GM21786 (cell line): ENCODE measurements around the gene PCDHGA6.

ENCODE experiments used
- ATAC-seq: cut with Tn5 transposase; IDR thresholded peaks from one replicate; pipeline ENCODE4 v1.9.1; 2021; ENCODE audit not compliant: unreplicated experiment

PCDHGA6 gene

DNA sequence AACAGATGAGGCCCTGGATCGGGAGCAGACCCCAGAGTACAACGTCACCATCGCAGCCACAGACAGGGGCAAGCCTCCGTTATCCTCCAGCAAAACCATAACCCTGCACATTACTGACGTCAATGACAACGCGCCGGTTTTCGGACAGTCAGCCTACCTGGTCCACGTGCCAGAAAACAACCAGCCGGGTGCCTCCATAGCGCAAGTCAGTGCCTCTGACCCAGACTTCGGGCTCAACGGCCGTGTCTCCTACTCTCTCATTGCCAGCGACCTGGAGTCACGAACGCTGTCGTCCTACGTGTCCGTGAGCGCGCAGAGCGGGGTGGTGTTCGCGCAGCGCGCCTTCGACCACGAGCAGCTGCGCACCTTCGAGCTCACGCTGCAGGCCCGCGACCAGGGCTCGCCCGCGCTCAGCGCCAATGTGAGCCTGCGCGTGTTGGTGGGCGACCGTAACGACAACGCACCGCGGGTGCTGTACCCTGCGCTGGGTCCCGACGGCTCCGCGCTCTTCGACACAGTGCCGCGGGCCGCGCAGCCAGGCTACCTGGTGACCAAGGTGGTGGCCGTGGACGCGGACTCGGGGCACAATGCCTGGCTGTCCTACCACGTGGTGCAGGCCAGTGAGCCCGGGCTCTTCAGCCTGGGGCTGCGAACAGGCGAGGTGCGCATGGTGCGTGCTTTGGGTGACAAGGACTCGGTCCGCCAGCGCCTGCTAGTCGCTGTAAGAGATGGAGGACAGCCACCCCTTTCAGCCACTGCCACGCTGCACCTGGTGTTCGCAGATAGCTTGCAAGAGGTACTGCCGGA, 45.6 kb downstream of the PCDHGA6 start:
- no peak for ATAC-seq

DNA sequence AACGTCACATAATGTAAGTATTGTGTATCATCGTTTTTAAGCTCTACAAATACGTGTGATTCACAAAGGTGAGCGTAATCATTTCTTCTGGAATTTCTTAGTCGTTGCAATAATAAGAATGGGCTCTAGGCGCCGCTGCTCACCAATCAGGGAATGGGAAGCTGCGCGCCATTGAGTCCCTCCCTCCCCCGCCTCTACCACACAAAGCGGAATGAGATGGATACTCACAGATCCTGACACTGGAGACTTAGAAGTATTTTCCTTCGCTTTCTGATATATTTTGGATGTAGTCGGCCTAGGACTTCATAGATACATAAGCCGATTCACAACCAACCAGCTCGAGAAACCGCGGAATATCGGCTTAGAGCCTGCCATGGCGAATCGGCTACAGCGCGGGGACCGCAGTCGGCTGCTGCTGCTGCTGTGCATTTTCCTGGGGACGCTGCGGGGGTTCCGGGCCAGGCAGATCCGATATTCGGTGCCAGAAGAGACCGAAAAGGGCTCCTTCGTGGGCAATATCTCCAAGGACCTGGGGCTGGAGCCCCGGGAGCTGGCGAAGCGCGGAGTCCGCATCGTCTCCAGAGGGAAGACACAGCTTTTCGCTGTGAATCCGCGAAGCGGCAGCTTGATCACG, 47.3 kb downstream of the PCDHGA6 start, which contains the start of gene PCDHGA11:
TSS of gene PCDHGA11 (plus strand) at position 197 of the 634 bp plus-strand sequence. CDS start at position 374, 177 bp downstream.
- peak; percentile 46 for ATAC-seq

DNA sequence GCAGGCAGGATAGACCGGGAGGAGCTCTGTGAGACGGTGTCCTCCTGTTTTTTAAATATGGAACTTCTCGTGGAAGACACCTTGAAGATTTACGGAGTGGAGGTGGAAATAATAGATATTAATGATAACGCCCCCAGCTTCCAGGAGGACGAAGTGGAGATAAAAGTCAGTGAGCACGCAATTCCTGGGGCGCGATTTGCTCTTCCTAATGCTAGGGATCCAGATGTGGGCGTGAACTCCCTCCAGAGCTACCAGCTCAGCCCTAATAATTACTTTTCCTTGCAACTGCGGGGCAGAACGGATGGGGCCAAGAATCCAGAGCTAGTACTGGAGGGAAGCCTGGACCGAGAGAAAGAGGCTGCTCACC, 47.8 kb downstream of the PCDHGA6 start:
- ATAC-seq: no peak

DNA sequence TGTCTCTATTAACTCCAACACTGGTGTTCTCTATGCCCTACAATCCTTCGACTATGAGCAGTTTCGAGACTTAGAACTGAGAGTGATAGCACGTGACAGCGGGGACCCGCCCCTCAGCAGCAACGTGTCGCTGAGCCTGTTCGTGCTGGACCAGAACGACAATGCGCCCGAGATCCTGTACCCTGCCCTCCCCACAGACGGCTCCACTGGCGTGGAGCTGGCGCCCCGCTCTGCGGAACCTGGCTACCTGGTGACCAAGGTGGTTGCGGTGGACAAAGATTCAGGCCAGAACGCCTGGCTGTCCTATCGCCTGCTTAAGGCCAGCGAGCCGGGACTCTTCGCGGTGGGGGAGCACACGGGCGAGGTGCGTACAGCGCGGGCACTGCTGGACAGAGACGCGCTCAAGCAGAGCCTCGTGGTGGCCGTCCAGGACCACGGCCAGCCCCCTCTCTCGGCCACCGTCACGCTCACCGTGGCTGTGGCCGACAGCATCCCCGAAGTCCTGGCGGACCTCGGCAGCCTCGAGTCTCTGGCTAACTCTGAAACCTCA, 49.1 kb downstream of the PCDHGA6 start:
- ATAC-seq: no peak

DNA sequence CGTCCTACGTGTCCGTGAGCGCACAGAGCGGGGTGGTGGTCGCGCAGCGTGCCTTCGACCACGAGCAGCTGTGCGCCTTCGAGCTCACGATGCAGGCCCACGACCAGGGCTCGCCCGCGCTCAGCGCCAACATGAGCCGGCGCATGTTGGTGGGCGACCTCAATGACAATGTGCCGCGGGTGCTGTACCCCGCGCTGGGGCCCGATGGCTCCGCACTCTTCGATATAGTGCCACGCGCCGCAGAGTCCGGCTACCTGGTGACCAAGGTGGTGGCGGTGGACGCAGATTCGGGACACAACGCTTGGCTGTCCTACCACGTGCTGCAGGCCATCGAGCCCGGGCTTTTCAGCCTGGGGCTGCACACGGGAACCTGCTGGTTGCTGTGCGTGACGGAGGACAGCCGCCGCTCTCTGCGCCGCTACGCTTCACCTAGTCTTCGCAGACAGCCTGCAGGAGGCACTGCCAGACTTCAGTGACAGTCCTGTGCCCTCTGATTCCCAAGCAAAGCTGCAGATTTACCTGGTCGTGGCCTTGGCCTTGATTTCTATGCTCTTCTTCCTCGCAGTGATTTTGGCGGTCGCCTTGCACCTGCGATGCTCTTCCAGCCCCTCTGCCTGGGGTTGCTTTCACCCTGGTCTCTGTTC, 54.2 kb downstream of the PCDHGA6 start:
- ATAC-seq: no peak
